GM18508 (cell line): ENCODE data around the gene FHL1.
"Not testable (repeated sequence)": the region's sequence is repeated elsewhere in the genome, so short reads cannot be mapped to it uniquely, and the experiment has no call there.

Experiments used
- ATAC-seq: cut with Tn5 transposase; IDR thresholded peaks from one replicate; pipeline ENCODE4 v1.9.1; 2021; ENCODE audit warnings: moderate number of reproducible peaks; ENCODE audit not compliant: insufficient read depth, unreplicated experiment

The FHL1 gene

DNA sequence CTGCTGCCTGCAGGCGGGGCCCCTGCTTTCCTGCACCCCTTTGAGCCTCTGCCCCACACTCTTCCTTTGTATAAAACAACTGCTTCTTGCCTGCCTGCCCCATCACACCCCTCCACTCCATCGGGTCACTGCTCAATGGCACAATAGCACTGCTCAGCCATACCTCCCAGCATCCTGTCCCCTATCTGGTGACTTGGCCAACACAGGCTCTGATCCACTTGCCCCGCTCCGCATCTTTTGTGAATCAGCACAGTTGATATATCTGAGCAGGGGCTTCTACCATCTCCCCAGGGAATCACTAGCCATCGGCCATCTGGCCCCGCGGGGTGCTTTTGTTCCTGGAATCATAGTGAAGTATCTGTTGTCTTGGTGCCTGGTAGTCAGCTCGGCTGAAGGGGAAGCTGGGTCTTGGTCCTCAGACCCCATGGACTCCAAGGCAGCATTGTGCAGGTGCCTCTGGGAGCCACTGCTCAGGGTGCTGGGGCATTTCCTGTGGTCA is 58.6 kb downstream of the FHL1 start:
- no peak for ATAC-seq

DNA sequence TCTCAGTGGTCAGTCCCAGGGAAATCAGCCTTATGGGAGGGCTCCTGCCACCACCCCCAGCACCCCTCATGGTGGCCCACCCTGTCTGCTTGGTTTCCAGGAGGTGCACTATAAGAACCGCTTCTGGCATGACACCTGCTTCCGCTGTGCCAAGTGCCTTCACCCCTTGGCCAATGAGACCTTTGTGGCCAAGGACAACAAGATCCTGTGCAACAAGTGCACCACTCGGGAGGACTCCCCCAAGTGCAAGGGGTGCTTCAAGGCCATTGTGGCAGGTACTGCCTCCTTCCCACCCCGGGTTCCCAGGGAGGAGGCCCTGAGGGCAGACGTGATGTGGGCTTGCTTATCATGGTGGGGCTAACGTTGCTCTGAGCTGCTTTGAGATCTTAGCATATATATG is 59.6 kb downstream of the FHL1 start:
- ATAC-seq, result no peak

DNA sequence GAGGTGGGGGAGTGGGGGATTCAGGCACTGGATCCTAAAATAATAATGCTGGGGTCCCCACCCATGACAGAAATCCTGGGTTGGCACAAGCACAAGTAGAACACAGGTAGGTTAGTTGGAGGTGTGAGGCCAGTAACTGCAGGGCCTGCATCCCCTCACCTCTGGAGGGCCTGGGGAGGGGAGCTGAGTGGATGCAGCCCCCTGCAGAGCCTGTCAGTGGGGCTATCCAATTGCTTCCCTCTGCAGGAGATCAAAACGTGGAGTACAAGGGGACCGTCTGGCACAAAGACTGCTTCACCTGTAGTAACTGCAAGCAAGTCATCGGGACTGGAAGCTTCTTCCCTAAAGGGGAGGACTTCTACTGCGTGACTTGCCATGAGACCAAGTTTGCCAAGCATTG is 60.2 kb downstream of the FHL1 start:
- no peak for ATAC-seq

DNA sequence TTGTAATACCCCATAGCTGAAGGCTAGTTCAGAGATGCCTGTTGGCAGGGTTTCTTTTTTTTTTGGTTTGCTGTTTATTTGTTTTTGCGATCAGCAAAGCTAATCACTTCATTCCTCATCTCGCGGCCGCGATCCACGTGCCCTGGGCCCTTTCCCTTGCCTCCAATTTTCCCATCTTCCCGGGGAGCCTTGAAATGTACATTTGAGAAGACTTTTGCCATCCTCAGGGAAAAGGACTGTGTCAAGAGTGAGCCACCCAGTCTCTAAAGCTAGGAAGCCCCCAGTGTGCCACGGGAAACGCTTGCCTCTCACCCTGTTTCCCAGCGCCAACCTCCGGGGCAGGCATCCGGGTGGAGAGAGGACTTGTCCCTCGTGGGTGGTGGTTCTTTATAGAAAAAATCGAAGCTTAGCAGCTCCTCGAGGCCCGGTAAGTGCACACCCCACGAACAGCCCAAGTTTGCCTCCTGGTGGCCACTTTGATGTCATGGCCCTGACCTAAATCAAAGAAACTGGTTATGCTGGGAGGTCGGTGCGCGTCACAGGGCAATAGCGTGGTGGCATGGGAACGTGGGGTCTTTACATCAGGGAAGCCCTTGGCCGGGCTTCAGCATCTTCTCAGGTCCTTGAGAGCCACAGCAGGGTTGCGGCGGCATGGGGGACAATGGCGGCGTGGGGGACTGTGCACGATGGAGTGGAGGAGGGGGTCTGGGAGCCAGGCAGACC is 61.8 kb downstream of the FHL1 start:
- no peak for ATAC-seq

DNA sequence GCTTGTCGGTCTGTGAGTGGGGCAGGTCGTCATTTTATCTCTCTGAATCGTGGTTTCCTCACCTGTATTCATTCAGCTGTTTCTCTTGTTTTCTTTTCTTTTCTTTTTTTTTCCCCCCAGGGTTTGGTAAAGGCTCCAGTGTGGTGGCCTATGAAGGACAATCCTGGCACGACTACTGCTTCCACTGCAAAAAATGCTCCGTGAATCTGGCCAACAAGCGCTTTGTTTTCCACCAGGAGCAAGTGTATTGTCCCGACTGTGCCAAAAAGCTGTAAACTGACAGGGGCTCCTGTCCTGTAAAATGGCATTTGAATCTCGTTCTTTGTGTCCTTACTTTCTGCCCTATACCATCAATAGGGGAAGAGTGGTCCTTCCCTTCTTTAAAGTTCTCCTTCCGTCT is 62.4 kb downstream of the FHL1 start:
- ATAC-seq, result no peak

DNA sequence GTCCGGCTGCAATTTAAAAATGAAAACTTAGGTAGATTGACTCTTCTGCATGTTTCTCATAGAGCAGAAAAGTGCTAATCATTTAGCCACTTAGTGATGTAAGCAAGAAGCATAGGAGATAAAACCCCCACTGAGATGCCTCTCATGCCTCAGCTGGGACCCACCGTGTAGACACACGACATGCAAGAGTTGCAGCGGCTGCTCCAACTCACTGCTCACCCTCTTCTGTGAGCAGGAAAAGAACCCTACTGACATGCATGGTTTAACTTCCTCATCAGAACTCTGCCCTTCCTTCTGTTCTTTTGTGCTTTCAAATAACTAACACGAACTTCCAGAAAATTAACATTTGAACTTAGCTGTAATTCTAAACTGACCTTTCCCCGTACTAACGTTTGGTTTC is 62.9 kb downstream of the FHL1 start:
- ATAC-seq, result no peak

DNA sequence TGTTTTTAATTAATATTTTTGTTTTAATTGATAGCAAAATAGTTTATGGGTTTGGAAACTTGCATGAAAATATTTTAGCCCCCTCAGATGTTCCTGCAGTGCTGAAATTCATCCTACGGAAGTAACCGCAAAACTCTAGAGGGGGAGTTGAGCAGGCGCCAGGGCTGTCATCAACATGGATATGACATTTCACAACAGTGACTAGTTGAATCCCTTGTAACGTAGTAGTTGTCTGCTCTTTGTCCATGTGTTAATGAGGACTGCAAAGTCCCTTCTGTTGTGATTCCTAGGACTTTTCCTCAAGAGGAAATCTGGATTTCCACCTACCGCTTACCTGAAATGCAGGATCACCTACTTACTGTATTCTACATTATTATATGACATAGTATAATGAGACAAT is 63.5 kb downstream of the FHL1 start:
- no peak for ATAC-seq

DNA sequence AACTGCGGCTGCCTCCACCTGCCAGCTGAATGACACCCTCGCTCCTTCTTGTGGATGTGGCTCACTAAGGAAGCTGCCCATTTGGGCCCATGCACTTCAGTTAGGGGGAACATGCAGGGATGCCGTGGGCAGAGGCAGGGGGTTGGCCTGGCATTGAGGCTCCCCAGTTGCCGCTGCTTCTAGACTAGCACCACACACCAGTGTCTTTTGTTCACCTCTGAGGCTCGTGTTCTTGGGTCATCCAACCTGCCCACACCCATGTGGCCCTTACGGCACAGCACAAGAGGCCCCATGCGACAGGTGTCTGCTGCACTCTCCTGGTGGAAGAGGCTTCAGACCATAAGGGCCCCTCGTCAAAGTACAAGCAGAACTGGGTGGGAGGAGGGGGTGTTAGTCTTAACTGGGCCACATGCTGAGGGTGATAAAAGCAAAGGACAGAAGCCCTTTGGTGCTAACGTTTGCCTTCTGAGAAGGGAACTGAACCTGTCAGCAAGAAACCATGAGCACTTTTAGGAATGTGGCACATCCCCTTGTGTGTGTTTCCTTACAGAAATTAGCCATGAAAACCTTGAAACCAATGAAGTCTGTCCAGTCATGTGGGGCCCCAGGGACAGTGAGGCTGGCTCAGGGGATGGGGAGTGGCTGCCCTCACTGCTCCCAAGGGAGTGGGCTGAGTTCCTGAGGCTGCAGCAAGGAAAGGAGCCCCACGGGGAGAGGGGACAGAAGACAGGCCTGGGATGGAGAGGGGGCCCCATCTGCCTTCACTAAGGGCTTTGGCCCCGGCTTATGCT is 64.6 kb downstream of the FHL1 start:
- no peak for ATAC-seq

DNA sequence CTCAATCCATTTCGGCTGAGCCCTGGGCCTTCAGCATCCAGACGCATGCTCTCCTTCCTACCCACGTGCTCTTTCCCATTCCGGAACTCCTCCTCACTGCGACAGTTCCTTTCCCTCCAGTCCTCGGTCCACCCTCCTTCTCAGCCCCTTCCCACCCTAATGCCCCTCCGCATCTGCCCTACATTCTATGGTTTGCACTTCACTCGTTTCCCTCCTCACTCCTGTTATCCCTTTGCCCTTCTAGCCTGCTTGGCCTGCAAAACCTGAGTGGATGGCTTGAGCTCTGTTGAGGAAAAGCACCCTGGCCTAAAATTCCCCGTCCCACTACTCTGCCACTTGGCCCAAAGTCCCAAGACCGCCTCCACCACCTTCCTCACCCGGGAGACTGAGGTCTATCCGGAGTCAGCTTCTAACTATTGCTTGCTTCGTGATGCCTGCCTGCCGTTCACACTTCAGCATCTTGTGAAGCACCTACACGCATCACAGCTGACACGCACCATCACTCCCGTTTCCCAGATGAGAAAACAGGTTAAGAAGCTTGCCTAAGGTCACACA is 65.3 kb downstream of the FHL1 start:
- ATAC-seq, result no peak

DNA sequence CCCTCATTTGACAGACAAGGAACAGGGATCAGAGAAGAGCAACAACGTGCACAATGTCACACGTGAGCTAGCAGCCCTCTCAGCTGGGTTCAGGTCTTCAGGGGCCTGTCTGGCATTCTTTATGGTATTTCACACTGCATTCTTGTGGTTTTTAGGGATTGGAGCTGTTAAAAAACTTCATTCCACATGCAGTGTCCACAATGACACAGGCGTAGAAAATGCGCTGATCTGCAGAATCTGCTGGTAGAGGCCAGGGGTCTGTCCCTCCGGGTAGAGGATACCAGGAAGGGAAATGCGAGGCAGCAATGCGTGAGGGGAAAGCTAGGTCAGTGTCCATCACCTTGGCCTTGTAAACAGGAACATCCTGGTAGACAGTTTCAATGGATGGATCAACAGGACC is 67.2 kb downstream of the FHL1 start:
- ATAC-seq, result no peak

DNA sequence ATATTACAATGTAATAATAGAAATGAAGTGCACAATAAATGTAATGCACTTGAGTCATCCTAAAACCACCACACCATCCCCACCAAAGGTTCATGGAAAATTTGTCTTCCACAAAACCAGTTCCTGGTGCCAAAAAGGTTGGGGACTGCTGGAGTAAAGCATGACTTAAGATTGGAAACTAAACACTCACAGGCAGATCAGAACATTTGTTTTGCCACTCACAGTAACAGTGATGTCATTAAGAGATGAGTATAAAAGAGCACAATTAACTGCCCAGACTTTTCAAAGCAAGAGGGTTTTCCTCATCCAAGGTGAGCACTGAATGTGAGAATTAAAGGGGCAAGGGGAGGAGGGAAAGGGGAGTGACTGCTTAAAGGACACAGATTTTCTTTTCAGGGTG is 68.2 kb downstream of the FHL1 start:
- no peak for ATAC-seq

DNA sequence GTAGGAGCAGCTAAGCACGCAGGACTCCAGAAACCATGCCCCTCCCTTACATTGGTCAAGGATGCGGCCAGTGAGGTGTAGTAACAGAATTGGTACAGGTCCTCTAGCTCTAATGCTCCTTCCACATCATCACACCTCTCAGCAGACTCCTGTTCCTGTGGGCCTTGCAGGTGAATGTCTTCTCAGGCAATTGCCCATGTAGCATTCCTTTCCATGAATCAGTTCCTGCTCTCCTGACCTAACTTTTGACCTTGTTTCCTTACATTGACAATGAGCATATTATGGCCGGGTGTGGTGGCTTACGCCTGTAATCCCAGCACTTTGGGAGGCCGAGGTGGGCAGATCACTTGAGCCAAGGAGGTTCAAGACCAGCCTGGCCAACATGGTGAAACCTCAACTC is 72.6 kb downstream of the FHL1 start:
- no peak for ATAC-seq

DNA sequence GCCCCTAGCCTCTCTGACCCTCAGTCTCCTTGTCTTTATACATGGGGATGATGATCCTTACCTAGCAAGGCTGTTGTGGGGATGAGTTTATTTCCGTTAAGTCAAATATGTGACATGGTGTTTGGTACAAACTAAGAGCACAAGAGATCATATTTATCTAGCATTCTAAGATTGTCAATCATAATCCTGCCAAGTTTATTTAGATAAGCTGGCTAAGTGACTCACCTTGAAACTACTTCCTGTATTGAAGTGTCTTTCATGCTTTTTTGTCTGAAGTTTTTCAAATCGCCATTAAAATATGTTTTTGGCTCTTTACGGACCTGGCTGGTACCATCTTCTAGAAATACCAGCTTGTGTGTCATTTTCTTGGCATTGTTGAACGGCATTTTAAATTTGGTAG is 73.2 kb downstream of the FHL1 start:
- no peak for ATAC-seq

DNA sequence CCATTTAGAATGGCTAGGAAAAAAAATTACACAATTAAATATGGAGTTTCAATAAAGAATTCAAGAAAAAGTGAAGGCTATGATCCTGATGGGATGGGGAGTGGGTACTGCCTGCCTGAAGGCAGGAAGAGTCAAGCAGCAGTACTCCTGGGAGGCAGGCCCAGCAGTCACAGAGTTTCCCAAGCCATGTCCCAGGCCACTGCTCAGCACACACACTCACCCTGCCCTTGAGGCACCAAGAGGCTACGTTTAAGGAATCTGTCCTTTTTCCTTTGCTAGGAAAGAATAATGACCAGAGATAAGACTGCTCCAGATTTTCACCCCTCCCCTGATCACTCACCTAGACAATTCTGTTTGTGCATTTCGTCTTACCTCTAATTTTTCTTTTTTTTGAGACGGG is 73.6 kb downstream of the FHL1 start:
- ATAC-seq, result no peak

DNA sequence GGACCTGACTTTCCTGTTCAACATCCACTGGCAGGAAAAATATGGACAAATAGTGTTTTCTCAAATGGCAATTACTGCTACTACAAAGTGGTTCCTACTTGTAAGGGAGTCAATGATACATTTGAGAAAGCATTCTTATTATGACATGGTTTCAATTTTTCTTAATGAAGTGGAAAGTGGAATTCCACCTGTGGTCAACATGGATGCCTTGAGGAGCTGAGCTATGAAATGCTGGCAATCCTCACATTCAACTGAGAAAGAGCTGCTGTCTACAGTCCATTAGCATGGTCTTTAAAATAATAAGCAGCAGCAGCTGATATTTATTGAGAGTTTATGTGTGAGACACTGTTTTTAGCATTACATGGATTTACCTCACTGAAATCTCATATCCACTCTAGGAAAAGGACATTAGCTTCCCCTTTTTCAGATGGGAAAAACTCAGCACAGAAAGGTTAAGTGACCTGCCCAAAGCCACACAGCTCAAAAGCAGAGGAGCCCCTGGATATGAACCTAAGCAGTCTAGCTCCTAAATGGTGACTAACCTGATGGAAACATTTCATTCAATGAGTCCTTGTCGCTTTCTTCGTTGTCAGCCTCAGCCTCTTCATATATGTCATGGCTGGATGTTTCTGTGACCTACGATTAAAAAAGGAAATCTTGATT is 74.6 kb downstream of the FHL1 start:
- ATAC-seq, result no peak

DNA sequence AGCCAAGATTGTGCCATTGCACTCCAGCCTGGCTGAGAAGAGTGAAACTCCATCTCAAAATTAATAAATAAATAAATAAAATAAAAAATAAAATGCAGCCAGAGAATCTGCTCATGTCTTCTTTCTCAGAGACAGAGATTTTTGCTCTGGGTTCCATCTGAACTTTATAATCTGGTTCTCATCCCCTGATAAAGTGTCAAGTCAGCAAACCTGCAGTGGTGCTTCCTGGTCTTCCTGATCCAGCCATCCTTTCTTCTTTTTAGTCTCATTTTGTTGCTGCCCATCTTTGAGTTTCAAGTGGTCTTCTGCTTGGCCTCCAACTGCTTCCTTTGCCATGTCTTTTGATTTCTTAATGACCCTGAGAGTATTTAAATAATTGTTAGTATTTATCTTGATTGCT is 79.7 kb downstream of the FHL1 start:
- ATAC-seq, result no peak

DNA sequence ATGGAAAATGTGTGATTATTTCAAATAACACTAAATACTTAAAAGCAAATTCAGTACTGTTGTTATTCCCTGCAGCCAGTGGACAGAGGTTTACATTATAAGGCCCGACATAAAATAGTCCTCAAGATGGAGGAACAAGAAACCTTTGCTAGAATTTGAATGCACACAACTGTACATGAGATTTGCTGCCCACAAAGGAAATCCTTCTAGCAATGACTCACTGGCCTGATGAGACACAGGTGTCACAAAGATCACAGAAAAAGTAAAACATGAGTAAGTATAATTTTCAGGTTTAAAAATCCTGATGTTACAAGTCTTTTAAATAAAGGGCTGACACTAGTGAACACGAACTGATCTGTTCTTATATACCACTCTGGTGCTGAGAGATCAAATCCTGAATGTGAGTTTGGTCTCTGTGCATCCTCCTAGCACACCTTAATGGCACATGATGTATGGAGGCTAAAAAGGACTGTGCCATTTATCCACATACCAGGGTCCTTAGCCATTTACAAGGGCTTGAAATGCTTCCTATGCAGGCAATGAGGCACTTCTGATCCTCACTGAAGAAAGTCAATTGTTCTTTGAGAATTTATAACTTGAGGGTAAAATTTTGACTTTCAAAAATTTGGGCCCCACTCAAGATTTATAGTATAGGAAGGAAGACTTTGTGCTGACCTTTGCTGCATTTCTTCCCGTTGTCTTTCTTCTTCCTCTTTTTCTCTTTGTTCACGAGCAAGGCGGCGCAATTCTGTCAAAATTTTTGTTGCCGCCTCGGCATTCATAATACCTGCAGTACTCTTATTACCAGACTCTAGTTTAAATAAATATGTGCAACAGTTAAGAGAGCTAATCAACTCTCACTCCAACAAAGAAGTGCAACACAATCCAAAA is 80.9 kb downstream of the FHL1 start:
- peak; percentile 50 for ATAC-seq

DNA sequence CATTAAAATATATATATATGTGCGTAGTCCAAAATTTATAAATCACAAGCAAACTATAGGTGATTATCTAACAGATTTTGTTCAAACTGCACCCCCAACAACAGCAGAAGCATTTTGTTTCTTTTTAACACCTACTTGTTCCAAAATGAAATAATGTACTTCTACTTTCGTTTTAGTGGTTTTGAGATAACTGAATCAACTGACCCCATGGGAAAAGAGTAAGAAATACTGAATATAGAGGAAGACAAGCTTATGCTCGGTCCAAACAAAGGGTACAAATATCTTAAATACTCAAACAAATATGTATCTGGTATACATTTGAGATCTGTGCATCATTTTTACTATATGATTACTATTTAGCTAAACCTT is 81.5 kb downstream of the FHL1 start:
- no peak for ATAC-seq

DNA sequence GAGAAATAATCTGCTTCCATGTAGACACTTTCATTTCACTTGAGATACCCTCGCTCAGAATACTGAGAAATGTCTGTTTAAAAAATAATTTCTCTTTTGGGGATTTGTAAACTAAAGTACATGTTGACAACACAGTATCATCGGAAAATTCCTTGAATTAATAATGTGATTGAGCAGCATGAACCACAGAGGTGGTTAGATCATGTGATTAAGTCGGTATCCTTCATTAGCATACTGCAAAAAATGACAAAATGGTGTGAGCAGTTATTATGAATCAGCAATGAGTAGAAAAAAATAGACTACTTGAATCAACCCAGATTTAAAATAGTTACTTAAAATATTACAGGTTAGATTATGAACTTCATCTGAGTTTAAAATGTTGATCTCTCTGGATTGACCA is 89.7 kb downstream of the FHL1 start:
- ATAC-seq, result no peak

DNA sequence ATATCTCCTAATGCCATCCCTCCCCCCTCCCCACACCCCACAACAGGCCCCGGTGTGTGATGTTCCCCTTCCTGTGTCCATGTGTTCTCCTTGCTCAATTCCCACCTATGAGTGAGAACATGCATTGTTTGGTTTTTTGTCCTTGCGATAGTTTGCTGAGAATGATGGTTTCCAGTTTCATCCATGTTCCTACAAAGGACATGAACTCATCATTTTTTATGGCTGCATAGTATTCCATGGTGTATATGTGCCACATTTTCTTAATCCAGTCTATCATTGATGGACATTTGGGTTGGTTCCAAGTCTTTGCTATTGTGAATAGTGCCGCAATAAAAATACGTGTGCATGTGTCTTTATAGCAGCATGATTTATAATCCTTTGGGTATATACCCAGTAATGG is 90.5 kb downstream of the FHL1 start:
- not testable (repeated sequence) for ATAC-seq
